Activated B cell treated with CpG ODN at 0.5 μM for 24 hours (primary cell): ENCODE measurements around the gene KIAA1328. TPM values are rescaled to one million over a fixed set of nuclear protein-coding genes. Genes with fewer than 3 reads are reported as not detected.

ENCODE experiments used
- ATAC-seq: fragments of 200-7000 bp; cut with Tn5 transposase; one replicate; pipeline ENCODE4 v1.10.0; 2021; ENCODE audit warnings: low read depth, mild to moderate bottlenecking, moderate library complexity
- CTCF ChIA-PET: fragments of 350-600 bp; sonication (Branson Sonifier 250); formaldehyde crosslinking; loops from one replicate; lab custom pipeline; 2021; ENCODE audit warnings: antibody characterized with exemption; lab: Charles Lee
- POLR2A ChIA-PET: fragments of 350-600 bp; sonication (Branson Sonifier 250); formaldehyde crosslinking; loops from one replicate; lab custom pipeline; 2021; ENCODE audit warnings: antibody characterized with exemption; lab: Charles Lee
- DNase-seq: peaks from one replicate; pipeline ENCODE4 v3.0.0; 2022
- H3K27ac Mint-ChIP-seq: one replicate; pipeline ENCODE4 v1.8.0; 2020; ENCODE audit warnings: mixed read lengths
- H3K27me3 Mint-ChIP-seq: one replicate; pipeline ENCODE4 v1.8.0; 2021; ENCODE audit warnings: mixed read lengths
- H3K36me3 Mint-ChIP-seq: one replicate; pipeline ENCODE4 v1.8.0; 2021; ENCODE audit warnings: low read depth, mixed read lengths
- H3K4me1 Mint-ChIP-seq: one replicate; pipeline ENCODE4 v1.8.0; 2021; ENCODE audit warnings: mixed read lengths
- H3K4me3 Mint-ChIP-seq: one replicate; pipeline ENCODE4 v1.8.0; 2020; ENCODE audit warnings: mild to moderate bottlenecking, mixed read lengths
- H3K9me3 Mint-ChIP-seq: one replicate; pipeline ENCODE4 v1.8.0; 2020; ENCODE audit warnings: mixed read lengths
- intact Hi-C: fragments of 100-400 bp; cut with micrococcal nuclease; formaldehyde crosslinking; loops from one replicate; pipeline ENCODE4 v1.15.1; 2024
- total RNA-seq: library from RNA; stranded (reverse); gene quantifications from 2 replicates; pipeline ENCODE4 v1.2.3, GENCODE V29; 2022
- TF ChIP-seq, protein P1 (sequence below): fragments of 200-600 bp; IDR thresholded peaks from one replicate; pipeline ENCODE4 v1.8.0; 2022; ENCODE audit warnings: antibody characterized with exemption, mild to moderate bottlenecking

The KIAA1328 gene
- total RNA-seq, 1 donor from 2014 or later = 12.9 TPM

DNA sequence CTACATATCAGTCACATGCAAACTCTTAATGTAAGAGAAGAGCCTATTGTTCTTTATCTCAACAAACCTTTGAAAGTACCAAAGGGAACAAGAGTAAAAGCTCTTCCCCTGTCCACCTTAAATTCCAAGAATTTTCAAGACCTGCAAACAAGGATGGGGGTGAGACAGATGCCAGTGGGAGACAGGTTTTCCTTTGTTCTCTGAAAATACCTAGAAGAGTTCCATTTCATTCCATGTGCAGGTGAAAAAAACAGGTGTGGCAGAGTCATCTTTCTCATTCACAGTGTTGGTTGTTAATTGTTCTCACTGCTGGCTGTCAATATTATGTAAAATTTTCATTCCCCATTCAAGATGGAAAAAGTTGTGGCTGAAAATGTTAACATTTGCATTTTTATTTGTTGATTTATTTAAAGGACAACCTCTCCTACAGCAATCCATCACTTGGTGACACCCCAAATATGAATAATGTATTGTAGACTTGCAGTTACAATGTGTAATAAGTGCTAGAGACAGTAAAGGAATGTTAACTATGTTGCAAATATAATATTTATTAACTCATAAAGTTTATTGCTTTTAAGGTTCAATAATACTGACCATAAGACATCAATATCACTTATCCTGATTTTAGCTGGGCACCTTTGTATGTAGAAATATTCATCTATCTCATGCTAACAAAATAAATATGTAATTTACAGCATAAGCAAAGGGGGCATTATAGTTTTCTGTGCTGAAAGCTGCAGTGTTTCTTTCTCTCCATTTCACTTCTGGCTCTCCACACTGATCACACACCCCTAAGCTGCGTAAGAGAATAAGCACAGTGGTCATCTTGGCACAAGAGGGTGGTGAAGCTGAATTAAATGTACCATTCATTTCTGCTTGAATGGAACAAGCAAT, 347.0 kb downstream of the KIAA1328 start:
- no peak overlapping the region for H3K4me3 Mint-ChIP-seq
- H3K36me3 Mint-ChIP-seq = peaks cover 31% of the 10 kb centered on the region
- ATAC-seq (no peak), DNase-seq (no peak)
- TF ChIP-seq, protein P1, sequence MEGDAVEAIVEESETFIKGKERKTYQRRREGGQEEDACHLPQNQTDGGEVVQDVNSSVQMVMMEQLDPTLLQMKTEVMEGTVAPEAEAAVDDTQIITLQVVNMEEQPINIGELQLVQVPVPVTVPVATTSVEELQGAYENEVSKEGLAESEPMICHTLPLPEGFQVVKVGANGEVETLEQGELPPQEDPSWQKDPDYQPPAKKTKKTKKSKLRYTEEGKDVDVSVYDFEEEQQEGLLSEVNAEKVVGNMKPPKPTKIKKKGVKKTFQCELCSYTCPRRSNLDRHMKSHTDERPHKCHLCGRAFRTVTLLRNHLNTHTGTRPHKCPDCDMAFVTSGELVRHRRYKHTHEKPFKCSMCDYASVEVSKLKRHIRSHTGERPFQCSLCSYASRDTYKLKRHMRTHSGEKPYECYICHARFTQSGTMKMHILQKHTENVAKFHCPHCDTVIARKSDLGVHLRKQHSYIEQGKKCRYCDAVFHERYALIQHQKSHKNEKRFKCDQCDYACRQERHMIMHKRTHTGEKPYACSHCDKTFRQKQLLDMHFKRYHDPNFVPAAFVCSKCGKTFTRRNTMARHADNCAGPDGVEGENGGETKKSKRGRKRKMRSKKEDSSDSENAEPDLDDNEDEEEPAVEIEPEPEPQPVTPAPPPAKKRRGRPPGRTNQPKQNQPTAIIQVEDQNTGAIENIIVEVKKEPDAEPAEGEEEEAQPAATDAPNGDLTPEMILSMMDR = no peak
- H3K27me3 Mint-ChIP-seq = no peaks in the 10 kb centered on the region
- no peaks in the 10 kb centered on the region for H3K9me3 Mint-ChIP-seq
- H3K4me1 Mint-ChIP-seq = no peaks in the 10 kb centered on the region
- ChIA-PET CTCF (no interaction called here), POLR2A (no interaction called here)
- H3K27ac Mint-ChIP-seq = no peak overlapping the region
- intact Hi-C loops = no loop called here

DNA sequence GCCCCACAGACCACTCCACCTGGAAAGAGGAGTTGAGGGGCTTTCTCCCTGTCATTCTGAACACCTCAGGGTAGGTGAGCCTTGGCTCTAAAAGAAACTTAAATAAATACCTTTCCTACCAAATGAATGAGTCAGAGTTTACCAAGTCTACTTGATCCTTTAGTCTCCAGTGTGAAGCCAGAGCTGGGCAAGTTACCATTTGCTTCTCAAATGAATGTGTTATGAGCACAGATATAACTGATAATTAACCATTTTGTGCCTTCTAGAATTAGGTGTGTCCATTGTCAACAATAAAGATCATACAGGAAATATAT, 347.7 kb downstream of the KIAA1328 start:
- no peaks in the 10 kb centered on the region for H3K4me1 Mint-ChIP-seq
- ChIA-PET POLR2A (no interaction called here), CTCF (no interaction called here)
- H3K27ac Mint-ChIP-seq = no peak overlapping the region
- H3K36me3 Mint-ChIP-seq = peaks cover 31% of the 10 kb centered on the region
- H3K9me3 Mint-ChIP-seq = no peaks in the 10 kb centered on the region
- H3K27me3 Mint-ChIP-seq = no peaks in the 10 kb centered on the region
- TF ChIP-seq, protein P1 = no peak
- DNase-seq = no peak
- no peak overlapping the region for H3K4me3 Mint-ChIP-seq
- intact Hi-C loops = no loop called here
- no peak for ATAC-seq

DNA sequence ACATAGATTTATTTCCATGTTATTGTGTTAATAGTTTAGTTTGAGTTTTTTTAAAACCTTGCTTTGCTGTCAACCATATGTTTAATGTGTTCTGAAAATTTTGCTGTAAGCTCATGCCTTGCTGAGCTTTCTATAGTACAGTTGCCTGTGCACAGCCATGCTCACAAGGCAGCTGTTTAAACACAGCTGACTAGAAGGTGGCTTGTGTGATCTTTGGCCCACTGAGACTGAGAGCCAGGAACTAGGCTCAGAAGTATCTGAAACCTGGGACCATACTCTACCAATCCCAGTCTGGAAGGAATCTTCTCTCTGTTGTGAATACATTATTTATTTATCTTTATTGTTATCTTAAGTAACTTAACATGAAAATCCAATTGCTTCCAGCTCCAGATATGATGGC, 350.5 kb downstream of the KIAA1328 start:
- H3K4me1 Mint-ChIP-seq = no peaks in the 10 kb centered on the region
- DNase-seq (no peak), ATAC-seq (no peak)
- TF ChIP-seq, protein P1 = no peak
- peaks cover 22% of the 10 kb centered on the region for H3K36me3 Mint-ChIP-seq
- no peaks in the 10 kb centered on the region for H3K27me3 Mint-ChIP-seq
- intact Hi-C loops = no loop called here
- CTCF ChIA-PET = no interaction called here
- POLR2A ChIA-PET = no interaction called here
- no peaks in the 10 kb centered on the region for H3K9me3 Mint-ChIP-seq
- H3K27ac Mint-ChIP-seq = no peak overlapping the region
- H3K4me3 Mint-ChIP-seq = no peak overlapping the region

DNA sequence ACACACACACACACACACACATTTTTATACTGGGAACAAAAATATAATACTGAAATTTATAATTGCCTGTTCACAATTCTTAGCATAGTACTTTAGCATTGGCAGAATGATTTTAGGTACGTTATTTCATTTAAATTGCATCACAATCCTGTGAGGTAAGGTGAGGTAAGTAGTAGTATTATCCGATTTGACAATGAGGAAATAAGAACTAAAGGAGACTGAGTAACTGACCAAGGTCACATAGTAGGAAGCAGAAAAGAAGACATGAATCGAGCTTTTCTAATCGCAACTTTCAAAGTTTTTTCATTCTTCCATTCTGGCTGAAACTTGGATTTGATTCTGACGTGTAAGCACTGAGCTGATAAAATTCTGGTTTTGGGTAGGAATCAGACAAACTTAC, 351.2 kb downstream of the KIAA1328 start:
- Mint-ChIP-seq H3K27ac (no peak overlapping the region), H3K4me1 (no peaks in the 10 kb centered on the region), H3K36me3 (peaks cover 16% of the 10 kb centered on the region), H3K4me3 (no peak overlapping the region), H3K9me3 (no peaks in the 10 kb centered on the region), H3K27me3 (no peaks in the 10 kb centered on the region)
- POLR2A ChIA-PET = no interaction called here
- ATAC-seq (no peak), DNase-seq (no peak)
- intact Hi-C loops = no loop called here
- CTCF ChIA-PET = no interaction called here
- TF ChIP-seq, protein P1 = no peak

DNA sequence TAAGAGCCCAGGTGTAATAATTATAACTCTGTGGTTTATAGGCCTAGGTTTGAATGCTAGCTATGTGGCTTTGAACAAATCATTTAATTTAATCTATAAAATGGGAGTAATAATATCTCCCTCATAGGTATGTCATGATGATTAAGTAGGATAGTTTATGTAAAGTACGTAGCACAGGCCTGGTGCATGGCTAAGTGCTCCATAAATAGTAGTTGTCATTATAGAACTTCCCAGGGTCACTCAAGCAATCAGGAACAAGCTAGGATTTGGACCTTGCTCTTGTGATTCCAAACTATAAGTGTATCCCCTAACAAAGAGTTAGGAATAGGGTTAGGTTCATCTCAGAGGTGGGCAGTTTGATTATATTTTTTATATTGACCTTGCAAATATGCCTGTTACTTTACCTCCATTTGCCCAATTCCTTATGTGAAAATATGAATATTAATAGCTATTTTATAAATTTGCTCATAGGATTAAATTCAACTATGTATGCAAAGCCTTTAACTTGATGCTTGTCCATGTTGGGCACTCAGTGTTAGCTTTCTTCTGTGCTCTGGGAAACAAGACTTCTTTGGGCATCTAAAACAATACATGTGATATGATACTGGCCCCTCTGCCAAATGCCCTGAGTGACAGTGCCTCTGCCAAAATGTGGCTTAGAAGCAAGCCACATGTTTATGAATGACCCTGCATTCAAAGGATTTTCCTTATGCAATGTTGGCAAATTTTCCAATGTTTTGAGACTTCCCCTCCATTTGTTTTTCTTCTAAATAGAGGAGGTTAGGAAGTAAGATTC, 353.6 kb downstream of the KIAA1328 start:
- Mint-ChIP-seq H3K27ac (no peak overlapping the region), H3K4me3 (no peak overlapping the region), H3K9me3 (no peaks in the 10 kb centered on the region), H3K36me3 (peaks cover 10% of the 10 kb centered on the region), H3K4me1 (no peaks in the 10 kb centered on the region), H3K27me3 (no peaks in the 10 kb centered on the region)
- CTCF ChIA-PET = interaction anchor here (1.1 kb wide), 1 partner anchor 374 kb away, joined by 3 read pairs; no protein-coding TSS in a partner anchor
- DNase-seq (no peak), ATAC-seq (no peak)
- POLR2A ChIA-PET = no interaction called here
- intact Hi-C loops = no loop called here
- TF ChIP-seq, protein P1 = no peak
